Right lung (tissue), 5 donors: Measurements from ENCODE around the gene SERPINA1. TPM values are rescaled to one million over a fixed set of nuclear protein-coding genes. Genes with fewer than 3 reads are reported as not detected.
A peak's percentile ranks its signal among the peaks of the same experiment; 100 is the strongest.
"Not testable (repeated sequence)": the region's sequence is repeated elsewhere in the genome, so short reads cannot be mapped to it uniquely, and the experiment has no call there.

Experiments used
- DNase-seq, 2 donors: peaks; one replicate each; pipeline ENCODE4 v3.0.0-alpha.2; 2013
- polyA plus RNA-seq, 5 donors: library from polyadenylated mRNA; unstranded; fragments of 120-200 nt; gene quantifications; one replicate each; pipeline versions ENCODE4 v1.2.1 to v1.2.3, GENCODE V29; 2013; ENCODE audit warnings: inconsistent platforms in 1 of 5, low replicate concordance in 1 of 5; ENCODE audit not compliant: insufficient read length in 5 of 5, insufficient read depth in 1 of 5

SERPINA1 gene
- polyA plus RNA-seq, 5 donors, result 4.6 to 98.6 (median 5.5) TPM

GRCh38 chr14:94372021-94372605, 16.3 kb downstream of the SERPINA1 start:
- no peak for DNase-seq

DNA sequence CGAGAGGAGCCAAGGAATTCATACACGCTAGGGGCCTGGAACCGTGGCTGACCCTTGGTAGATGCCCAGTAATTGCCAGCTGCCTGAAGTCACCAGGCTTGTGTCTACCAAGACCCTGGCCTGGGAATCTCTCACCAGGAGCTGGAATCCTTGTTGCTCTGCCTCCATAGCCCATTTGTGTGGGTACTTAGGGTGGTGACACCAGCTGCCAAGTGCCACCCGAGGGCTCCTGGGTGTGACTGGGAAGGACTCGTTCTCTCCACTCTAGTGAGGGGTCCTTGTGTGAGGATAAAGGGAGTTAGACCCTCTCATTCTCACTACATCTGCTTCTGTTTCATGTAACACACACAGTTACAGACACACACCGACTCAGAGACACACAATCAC, 17.9 kb downstream of the SERPINA1 start:
- DNase-seq, result no peak

GRCh38 chr14:94369766-94370523, 18.5 kb downstream of the SERPINA1 start:
- not testable (repeated sequence) for DNase-seq

GRCh38 chr14:94368956-94369355, 19.4 kb downstream of the SERPINA1 start:
- no peak for DNase-seq

GRCh38 chr14:94368243-94368590, 20.2 kb downstream of the SERPINA1 start:
- DNase-seq, result no peak

GRCh38 chr14:94367347-94368242, 20.8 kb downstream of the SERPINA1 start:
- DNase-seq, result no peak

- DNase-seq, result no peak
Observed at GRCh38 chr14:94366146-94366915, 22.1 kb downstream of the SERPINA1 start, which contains the start of gene SERPINA2. SERPINA2 (minus strand) TSS chr14:94366698.

GRCh38 chr14:94365624-94366023, 22.8 kb downstream of the SERPINA1 start:
- no peak for DNase-seq

- DNase-seq, result no peak
Observed at GRCh38 chr14:94364964-94365363, 23.4 kb downstream of the SERPINA1 start.

DNA sequence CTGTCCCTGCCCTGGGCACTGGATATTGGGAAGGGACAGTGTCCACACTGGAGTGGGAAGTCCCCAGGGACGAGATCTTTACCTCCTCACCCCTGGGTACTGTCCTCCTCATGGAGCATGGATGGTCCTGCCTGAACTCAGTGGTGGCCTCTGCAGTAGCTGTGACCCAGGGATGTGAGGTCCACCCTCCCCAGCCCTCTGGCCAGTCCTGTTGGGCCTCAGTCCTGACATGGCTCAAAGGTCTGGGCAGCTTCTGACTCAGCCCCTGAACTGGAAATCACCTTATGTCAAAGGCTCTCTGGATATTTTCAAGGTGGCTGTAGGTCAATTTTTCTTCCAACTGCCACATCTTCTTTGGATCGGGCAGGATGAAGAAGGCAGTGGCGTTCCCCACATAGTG, 24.4 kb downstream of the SERPINA1 start:
- DNase-seq, result no peak

DNA sequence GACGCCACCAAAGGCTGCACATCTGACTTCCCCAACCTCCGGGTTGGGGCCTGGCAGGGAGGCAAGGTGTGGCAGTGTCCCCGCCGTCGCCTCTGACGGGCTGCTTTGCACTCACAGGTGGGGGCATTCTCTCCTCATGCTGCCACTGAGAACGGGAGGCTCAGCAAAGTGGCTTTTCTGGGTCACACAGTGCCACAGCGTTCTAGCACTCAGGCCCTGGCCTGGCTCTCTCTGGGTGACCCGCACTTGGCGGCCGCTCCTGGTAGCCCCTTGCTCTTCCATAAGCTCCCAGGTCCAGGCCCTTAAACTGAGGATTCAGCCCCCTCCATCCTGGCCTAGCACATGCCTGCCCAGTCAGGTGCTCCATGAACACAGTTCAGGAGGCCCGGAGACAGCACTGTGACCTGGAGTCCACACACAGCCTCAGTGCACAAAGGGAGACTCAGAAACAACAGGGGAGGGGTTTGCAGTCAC, 25.2 kb downstream of the SERPINA1 start:
- DNase-seq, result no peak

- no peak for DNase-seq
Observed at GRCh38 chr14:94362614-94363133, 25.7 kb downstream of the SERPINA1 start.

DNA sequence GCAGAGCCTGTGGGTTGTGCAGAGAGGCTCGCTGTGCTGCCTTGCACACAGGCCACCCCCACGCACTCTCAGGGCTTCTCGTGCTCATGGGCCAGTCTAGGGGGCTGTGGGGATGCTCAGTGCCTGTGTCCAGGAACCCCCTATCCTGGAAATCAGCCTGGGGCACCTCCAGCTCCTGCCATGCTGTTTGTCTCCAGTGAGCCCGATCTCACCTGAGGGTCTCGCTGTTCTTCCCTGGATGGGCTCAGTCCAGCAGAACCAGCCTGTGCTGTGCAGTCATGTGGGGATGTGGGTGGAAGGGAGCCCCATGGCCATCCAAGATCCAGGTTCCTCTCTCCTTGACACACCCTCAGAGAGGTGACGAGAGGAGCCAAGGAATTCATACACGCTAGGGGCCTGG, 26.7 kb downstream of the SERPINA1 start:
- DNase-seq, result no peak

- no peak for DNase-seq
Observed at GRCh38 chr14:94360945-94361565, 27.3 kb downstream of the SERPINA1 start.

DNA sequence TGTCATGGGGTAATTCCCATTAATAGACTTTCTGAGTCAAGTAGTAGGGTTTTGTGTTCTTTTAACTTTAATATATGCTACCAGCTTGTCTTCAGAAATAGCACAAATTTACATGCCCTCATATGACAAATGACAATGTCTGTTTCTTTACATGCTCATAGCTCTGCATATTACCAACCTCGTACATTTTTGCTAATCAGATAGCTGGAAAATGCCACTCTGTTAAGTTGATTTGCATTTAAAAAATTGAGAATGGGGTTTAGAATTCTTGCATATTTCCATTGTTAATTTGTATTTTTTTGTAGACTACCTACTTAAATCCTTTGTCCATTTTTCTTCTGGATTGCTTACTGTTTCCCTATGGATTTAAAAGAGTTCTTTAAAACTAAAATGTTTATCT, 31.2 kb downstream of the SERPINA1 start:
- no peak for DNase-seq

- no peak for DNase-seq
Observed at GRCh38 chr14:94356379-94357056, 31.9 kb downstream of the SERPINA1 start.

- peak; percentile 5 to 9 for DNase-seq
Observed at GRCh38 chr14:94355191-94355794, 33.1 kb downstream of the SERPINA1 start.

DNA sequence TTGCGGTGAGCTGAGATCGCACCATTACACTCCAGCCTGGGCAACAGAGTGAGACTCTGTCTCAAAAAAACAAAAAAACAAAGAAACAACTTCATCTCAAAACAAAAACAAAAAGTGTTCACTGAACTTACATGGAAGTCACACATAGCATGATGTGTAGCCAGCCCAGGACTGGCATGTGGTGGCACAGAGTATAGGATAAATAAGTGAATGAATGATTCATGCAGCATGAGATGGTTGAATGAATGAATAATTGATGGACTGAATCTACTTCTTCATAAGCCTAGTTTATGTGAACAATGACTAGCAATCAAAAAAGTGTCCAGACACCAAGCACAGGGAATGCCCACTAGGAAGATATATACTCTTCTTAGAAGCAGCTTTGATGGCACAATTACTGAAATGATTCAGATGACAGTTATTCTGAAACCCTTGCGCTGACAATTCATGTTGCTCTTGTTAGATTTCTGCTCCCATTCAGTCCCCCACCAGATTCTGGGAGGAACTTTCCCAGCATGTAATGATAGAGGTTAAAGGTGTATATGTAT, 33.7 kb downstream of the SERPINA1 start:
- DNase-seq, result no peak

GRCh38 chr14:94354190-94354589, 34.2 kb downstream of the SERPINA1 start:
- DNase-seq, result not testable (repeated sequence)

DNA sequence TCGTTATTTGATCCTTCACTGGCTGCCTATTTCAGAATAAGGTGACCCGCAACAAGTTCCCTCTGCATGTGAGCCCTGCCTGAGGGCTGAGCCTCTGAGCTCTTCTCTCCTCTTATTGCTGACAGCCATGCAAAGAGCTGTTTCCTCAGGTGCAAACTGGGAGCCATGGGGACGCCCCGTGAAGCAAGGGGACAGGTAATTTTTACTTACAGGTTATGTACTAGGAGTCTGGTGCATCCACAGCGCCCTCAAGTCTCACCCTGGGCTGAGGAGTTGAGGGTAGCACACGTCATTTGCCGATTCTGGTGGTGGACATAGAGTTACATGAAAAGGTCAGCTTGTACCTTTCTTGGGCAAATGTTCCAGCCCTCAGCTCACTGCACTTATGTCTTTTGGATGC, 39.1 kb downstream of the SERPINA1 start:
- DNase-seq, result no peak
